B cell (primary cell): ENCODE measurements around the gene CATSPERZ. TPM values are rescaled to one million over a fixed set of nuclear protein-coding genes. Genes with fewer than 3 reads are reported as not detected.
A peak's percentile ranks its signal among the peaks of the same experiment; 100 is the strongest.

Source experiments
- ATAC-seq: fragments of 200-7000 bp; cut with Tn5 transposase; one replicate; pipeline ENCODE4 v1.10.0; 2021; ENCODE audit warnings: low read depth, mild to moderate bottlenecking, moderate number of reproducible peaks, moderate library complexity
- CTCF ChIA-PET: fragments of 350-600 bp; sonication (Branson Sonifier 250); formaldehyde crosslinking; loops from one replicate; lab custom pipeline; 2021; ENCODE audit warnings: antibody characterized with exemption, inconsistent platforms; lab: Charles Lee
- POLR2A ChIA-PET: fragments of 350-600 bp; sonication (Branson Sonifier 250); formaldehyde crosslinking; loops from one replicate; lab custom pipeline; 2021; ENCODE audit warnings: antibody characterized with exemption; lab: Charles Lee
- DNase-seq: peaks from one replicate; pipeline ENCODE4 v3.0.0; 2013
- H2AFZ ChIP-seq: 2 replicates; pipeline ENCODE4 v1.6.1; 2012; ENCODE audit warnings: mild to moderate bottlenecking, low read depth, low read length; ENCODE audit not compliant: insufficient read depth, poor library complexity, severe bottlenecking
- H3K27ac ChIP-seq, 2 donors: 1 replicate in 1 of 2; 2 replicates in 1 of 2; pipeline ENCODE4 v1.5.1; 2012 to 2013; ENCODE audit warnings: low read length in 2 of 2, mild to moderate bottlenecking in 2 of 2, moderate library complexity in 1 of 2
- H3K27me3 ChIP-seq, 4 experiments: fragments of 200-600 bp in 1 of 4; sonication (generic) in 1 of 4; replicated peaks in 1 of 4; 1 replicate in 2 of 4; 2 replicates in 2 of 4; pipeline versions ENCODE4 v1.6.1 to v1.7.0; 2013 to 2016; ENCODE audit warnings: low read length in 3 of 4, mild to moderate bottlenecking in 2 of 4, mixed read lengths in 1 of 4, moderate library complexity in 1 of 4; ENCODE audit not compliant: insufficient read depth in 4 of 4, control insufficient read depth in 3 of 4; ENCODE audit errors: control extremely low read depth in 1 of 4
- H3K36me3 ChIP-seq, 2 experiments: replicated peaks in 1 of 2; 1 replicate in 1 of 2; 2 replicates in 1 of 2; pipeline versions ENCODE4 v1.6.1 to v1.7.1; 2013; ENCODE audit warnings: low read length in 1 of 2; ENCODE audit not compliant: insufficient read depth in 2 of 2, control insufficient read depth in 1 of 2; ENCODE audit errors: control extremely low read depth in 1 of 2, extremely low read depth in 1 of 2
- H3K4me1 ChIP-seq, 2 donors: fragments of 200-600 bp in 1 of 2; sonication (generic) in 1 of 2; 1 replicate in 1 of 2; 2 replicates in 1 of 2; pipeline versions ENCODE4 v1.5.1 to v1.6.1; 2013 to 2017; ENCODE audit warnings: low read length in 2 of 2; ENCODE audit not compliant: control insufficient read depth in 2 of 2, insufficient read depth in 2 of 2
- H3K4me2 ChIP-seq: replicated peaks from 2 replicates; pipeline ENCODE3; 2012; ENCODE audit warnings: mild to moderate bottlenecking, low read depth, low read length; ENCODE audit not compliant: poor library complexity, severe bottlenecking
- H3K4me3 ChIP-seq, 5 experiments: fragments of 200-600 bp in 1 of 5; sonication (generic) in 1 of 5; 1 replicate in 3 of 5; 2 replicates in 2 of 5; pipeline versions ENCODE4 v1.5.1 to v1.7.0; 2011 to 2016; ENCODE audit warnings: low read length in 4 of 5, mild to moderate bottlenecking in 4 of 5, low read depth in 2 of 5, control low read depth in 1 of 5, moderate library complexity in 1 of 5; ENCODE audit not compliant: insufficient read depth in 1 of 5; ENCODE audit errors: control extremely low read depth in 1 of 5, extremely low read depth in 1 of 5
- H3K79me2 ChIP-seq: fragments of 200-600 bp; sonication (generic); one replicate; pipeline ENCODE4 v1.6.0; 2016; ENCODE audit warnings: low read length; ENCODE audit not compliant: control insufficient read depth, insufficient read depth
- H3K9ac ChIP-seq: fragments of 200-600 bp; sonication (generic); 2 replicates; pipeline ENCODE4 v1.6.1; 2017; ENCODE audit warnings: mild to moderate bottlenecking, low read length, moderate library complexity
- H3K9me3 ChIP-seq, 3 donors: one replicate each; pipeline versions ENCODE4 v1.6.1 to v1.7.1; 2013; ENCODE audit warnings: low read length in 2 of 3; ENCODE audit not compliant: control insufficient read depth in 2 of 3, insufficient read depth in 1 of 3; ENCODE audit errors: control extremely low read depth in 1 of 3
- H4K20me1 ChIP-seq: 2 replicates; pipeline ENCODE4 v1.6.0; 2012; ENCODE audit warnings: mild to moderate bottlenecking, low read length; ENCODE audit not compliant: insufficient read depth, control insufficient read depth, poor library complexity, severe bottlenecking
- H3K27ac Mint-ChIP-seq: one replicate; pipeline ENCODE4 v1.8.0; 2021; ENCODE audit warnings: mixed read lengths
- H3K27me3 Mint-ChIP-seq: one replicate; pipeline ENCODE4 v1.8.0; 2021; ENCODE audit warnings: mixed read lengths
- H3K4me1 Mint-ChIP-seq: one replicate; pipeline ENCODE4 v1.8.0; 2021; ENCODE audit warnings: mixed read lengths
- H3K4me3 Mint-ChIP-seq: one replicate; pipeline ENCODE4 v1.8.0; 2021; ENCODE audit warnings: mixed read lengths
- H3K9me3 Mint-ChIP-seq: one replicate; pipeline ENCODE4 v1.8.0; 2022; ENCODE audit warnings: mixed read lengths; ENCODE audit not compliant: insufficient read depth
- EZH2 ChIP-seq: IDR thresholded peaks from 2 replicates; pipeline ENCODE4 v1.6.1; 2012; ENCODE audit warnings: borderline replicate concordance, low read depth, mild to moderate bottlenecking, moderate library complexity, low read length; ENCODE audit not compliant: insufficient read depth, poor library complexity, severe bottlenecking
- WGBS: methylation state at CpG from one replicate; pipeline ENCODE4 v1.1.5; 2013; ENCODE audit warnings: missing lambda C conversion rate; ENCODE audit not compliant: insufficient coverage; 5-methylcytosine and 5-hydroxymethylcytosine counted together
- intact Hi-C: fragments of 100-400 bp; cut with micrococcal nuclease; formaldehyde crosslinking; loops from one replicate; pipeline ENCODE4 v1.10.0; 2022
- polyA plus RNA-seq: library from polyadenylated mRNA; depleted of rRNA; stranded (reverse); fragments of >200 nt; gene quantifications from 2 replicates; pipeline ENCODE4 v1.2.3, GENCODE V29; 2012
- total RNA-seq, 2 donors: library from RNA; stranded (reverse); fragments of 120-200 nt in 1 of 2; gene quantifications; 1 replicate in 1 of 2; 2 replicates in 1 of 2; pipeline versions ENCODE4 v1.2.3 to v1.2.4, GENCODE V29; 2013 to 2022
- TF ChIP-seq, protein P1 (sequence below): fragments of 200-600 bp; IDR thresholded peaks from one replicate; pipeline ENCODE4 v1.8.0; 2022; ENCODE audit warnings: antibody characterized with exemption, mild to moderate bottlenecking

CATSPERZ gene
- total and polyA plus RNA-seq, 2 donors (not counting 1 experiment from before 2014, with no cell fraction given): 0.39 TPM; not detected in 1

DNA sequence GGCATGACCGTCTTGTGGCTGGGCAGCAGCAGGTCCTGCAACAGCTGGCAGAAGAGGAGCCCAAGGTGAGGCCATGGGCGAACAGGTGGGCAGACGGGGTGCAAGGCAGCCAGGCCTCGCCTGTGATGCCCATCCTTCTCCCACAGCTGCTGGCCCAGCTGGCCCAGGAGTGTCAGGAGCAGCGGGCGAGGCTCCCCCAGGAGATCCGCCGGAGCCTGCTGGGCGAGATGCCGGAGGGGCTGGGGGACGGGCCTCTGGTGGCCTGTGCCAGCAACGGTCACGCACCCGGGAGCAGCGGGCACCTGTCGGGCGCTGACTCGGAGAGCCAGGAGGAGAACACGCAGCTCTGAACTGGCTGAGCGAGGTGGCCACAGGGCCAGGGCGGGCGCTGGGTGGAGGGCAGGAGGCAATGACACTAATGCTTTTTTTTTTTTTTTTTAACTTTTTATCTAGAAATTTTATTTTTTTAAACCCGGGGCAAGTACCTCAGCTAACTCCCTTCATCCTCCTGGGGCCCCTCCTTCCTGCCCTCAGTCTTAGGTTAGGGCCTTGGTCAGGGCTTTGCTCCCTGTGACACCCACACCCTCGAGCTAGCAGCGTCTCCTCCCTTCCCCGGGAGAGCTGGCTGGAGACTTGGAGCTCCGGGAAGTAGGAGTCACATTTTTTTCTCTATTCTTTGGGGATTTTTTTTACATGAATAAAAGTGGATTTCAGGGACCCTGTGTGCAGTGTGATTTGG lies 32.8 kb upstream of the CATSPERZ start:
- POLR2A ChIA-PET: no interaction called here
- Histone ChIP-seq H3K36me3 (no peaks in the 10 kb centered on the region), H3K27ac (no peak overlapping the region), H2AFZ (no peak overlapping the region), H3K4me2 (peak overlapping the region; percentile 92), H3K9me3 (peaks cover 0 to 3% (median 0%) of the 10 kb centered on the region in 3 donors), H4K20me1 (no peaks in the 10 kb centered on the region), H3K79me2 (no peaks in the 10 kb centered on the region), H3K27me3 (no peaks in the 10 kb centered on the region), H3K4me3 (no peak overlapping the region), H3K4me1 (peaks cover 14 to 29% of the 10 kb centered on the region in 2 donors), H3K9ac (no peak overlapping the region)
- H3K4me3 Mint-ChIP-seq: no peak overlapping the region
- H3K27me3 Mint-ChIP-seq: no peaks in the 10 kb centered on the region
- CTCF ChIA-PET: interaction anchor here (1.0 to 5.7 kb wide), 4 partner anchors 17 to 62 kb away, joined by 3 to 51 read pairs (median 24); partner anchors contain the start of genes FERMT3, PLCB3 and PPP1R14B
- peak overlapping the region; percentile 56 for H3K27ac Mint-ChIP-seq
- H3K9me3 Mint-ChIP-seq: no peaks in the 10 kb centered on the region
- 92% methylated on average over 16 of the region's 27 CpGs for WGBS
- H3K4me1 Mint-ChIP-seq: peaks cover 19% of the 10 kb centered on the region
- intact Hi-C loops: no loop called here
- no peak for TF ChIP-seq EZH2
- TF ChIP-seq, protein P1, sequence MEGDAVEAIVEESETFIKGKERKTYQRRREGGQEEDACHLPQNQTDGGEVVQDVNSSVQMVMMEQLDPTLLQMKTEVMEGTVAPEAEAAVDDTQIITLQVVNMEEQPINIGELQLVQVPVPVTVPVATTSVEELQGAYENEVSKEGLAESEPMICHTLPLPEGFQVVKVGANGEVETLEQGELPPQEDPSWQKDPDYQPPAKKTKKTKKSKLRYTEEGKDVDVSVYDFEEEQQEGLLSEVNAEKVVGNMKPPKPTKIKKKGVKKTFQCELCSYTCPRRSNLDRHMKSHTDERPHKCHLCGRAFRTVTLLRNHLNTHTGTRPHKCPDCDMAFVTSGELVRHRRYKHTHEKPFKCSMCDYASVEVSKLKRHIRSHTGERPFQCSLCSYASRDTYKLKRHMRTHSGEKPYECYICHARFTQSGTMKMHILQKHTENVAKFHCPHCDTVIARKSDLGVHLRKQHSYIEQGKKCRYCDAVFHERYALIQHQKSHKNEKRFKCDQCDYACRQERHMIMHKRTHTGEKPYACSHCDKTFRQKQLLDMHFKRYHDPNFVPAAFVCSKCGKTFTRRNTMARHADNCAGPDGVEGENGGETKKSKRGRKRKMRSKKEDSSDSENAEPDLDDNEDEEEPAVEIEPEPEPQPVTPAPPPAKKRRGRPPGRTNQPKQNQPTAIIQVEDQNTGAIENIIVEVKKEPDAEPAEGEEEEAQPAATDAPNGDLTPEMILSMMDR: no peak
- ATAC-seq: no peak
- no peak for DNase-seq
